Ascending aorta (tissue), 2 donors: ENCODE results near the gene MARK4. TPM values are rescaled to one million over a fixed set of nuclear protein-coding genes. Genes with fewer than 3 reads are reported as not detected.
"Not testable (repeated sequence)": the region's sequence is repeated elsewhere in the genome, so short reads cannot be mapped to it uniquely, and the experiment has no call there.

Experiments
- DNase-seq, 2 donors: peaks; one replicate each; pipeline ENCODE4 v3.0.0-alpha.2; 2019; ENCODE audit warnings: low spot score in 2 of 2
- H3K27ac ChIP-seq, 2 donors: fragments of 200-600 bp; sonication (generic); one replicate each; pipeline ENCODE4 v1.5.1; 2016 to 2017; ENCODE audit warnings: mild to moderate bottlenecking in 1 of 2
- H3K27me3 ChIP-seq: fragments of 200-600 bp; sonication (generic); one replicate; pipeline ENCODE4 v1.5.1; 2017
- H3K36me3 ChIP-seq, 2 donors: fragments of 200-600 bp; sonication (generic); one replicate each; pipeline ENCODE4 v1.5.1; 2016
- H3K4me1 ChIP-seq, 2 donors: fragments of 200-600 bp; sonication (generic); one replicate each; pipeline ENCODE4 v1.5.1; 2016 to 2017; ENCODE audit warnings: mild to moderate bottlenecking in 1 of 2
- H3K4me3 ChIP-seq, 2 donors: fragments of 200-600 bp; sonication (generic); one replicate each; pipeline ENCODE4 v1.5.1; 2016 to 2017; ENCODE audit warnings: mild to moderate bottlenecking in 1 of 2
- H3K9me3 ChIP-seq, 2 donors: fragments of 200-600 bp; sonication (generic); one replicate each; pipeline ENCODE4 v1.5.1; 2016
- intact Hi-C: fragments of 100-400 bp; cut with DNase I; formaldehyde crosslinking; loops from one replicate; pipeline ENCODE4 v1.15.1; 2023
- total RNA-seq: library from RNA; depleted of rRNA; stranded (reverse); fragments of >200 nt; gene quantifications from one replicate; pipeline ENCODE4 v1.1.0, GENCODE V29; 2016
- TF ChIP-seq, protein P1 (sequence below), 3 experiments: fragments of 200-600 bp in 2 of 3; fragments of 450-650 bp in 1 of 3; sonication (generic) in 2 of 3; IDR thresholded peaks; one replicate each; pipeline ENCODE4 v1.5.1; 2016 to 2019; ENCODE audit warnings: antibody characterized with exemption in 3 of 3, mild to moderate bottlenecking in 1 of 3, moderate library complexity in 1 of 3

The MARK4 gene
- total RNA-seq, 1 donor from 2014 or later, result 22.8 TPM

- Histone ChIP-seq H3K27me3 (peaks cover 7% of the 10 kb centered on the region), H3K27ac (no peak overlapping the region), H3K9me3 (no peaks in the 10 kb centered on the region), H3K4me1 (peaks cover 0 to 9% of the 10 kb centered on the region in 2 donors), H3K4me3 (no peak overlapping the region), H3K36me3 (no peaks in the 10 kb centered on the region)
- TF ChIP-seq, protein P1, sequence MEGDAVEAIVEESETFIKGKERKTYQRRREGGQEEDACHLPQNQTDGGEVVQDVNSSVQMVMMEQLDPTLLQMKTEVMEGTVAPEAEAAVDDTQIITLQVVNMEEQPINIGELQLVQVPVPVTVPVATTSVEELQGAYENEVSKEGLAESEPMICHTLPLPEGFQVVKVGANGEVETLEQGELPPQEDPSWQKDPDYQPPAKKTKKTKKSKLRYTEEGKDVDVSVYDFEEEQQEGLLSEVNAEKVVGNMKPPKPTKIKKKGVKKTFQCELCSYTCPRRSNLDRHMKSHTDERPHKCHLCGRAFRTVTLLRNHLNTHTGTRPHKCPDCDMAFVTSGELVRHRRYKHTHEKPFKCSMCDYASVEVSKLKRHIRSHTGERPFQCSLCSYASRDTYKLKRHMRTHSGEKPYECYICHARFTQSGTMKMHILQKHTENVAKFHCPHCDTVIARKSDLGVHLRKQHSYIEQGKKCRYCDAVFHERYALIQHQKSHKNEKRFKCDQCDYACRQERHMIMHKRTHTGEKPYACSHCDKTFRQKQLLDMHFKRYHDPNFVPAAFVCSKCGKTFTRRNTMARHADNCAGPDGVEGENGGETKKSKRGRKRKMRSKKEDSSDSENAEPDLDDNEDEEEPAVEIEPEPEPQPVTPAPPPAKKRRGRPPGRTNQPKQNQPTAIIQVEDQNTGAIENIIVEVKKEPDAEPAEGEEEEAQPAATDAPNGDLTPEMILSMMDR (IDR thresholded peaks at IDR 0.05), result no peak
- intact Hi-C loops, result no loop called here
- no peak for DNase-seq
Measured at GRCh38 chr19:45324349-45324907, 73.4 kb downstream of the MARK4 start.

- intact Hi-C loops, result no loop called here
- Histone ChIP-seq H3K27ac (no peak overlapping the region), H3K9me3 (no peaks in the 10 kb centered on the region), H3K27me3 (peaks cover 7% of the 10 kb centered on the region), H3K36me3 (no peaks in the 10 kb centered on the region), H3K4me1 (peaks cover 0 to 9% of the 10 kb centered on the region in 2 donors), H3K4me3 (no peak overlapping the region)
- no peak for DNase-seq
- TF ChIP-seq, protein P1 (IDR thresholded peaks at IDR 0.05), result no peak
Measured at GRCh38 chr19:45327404-45328143, 76.5 kb downstream of the MARK4 start.

- Histone ChIP-seq H3K27me3 (no peaks in the 10 kb centered on the region), H3K9me3 (no peaks in the 10 kb centered on the region), H3K4me1 (no peaks in the 10 kb centered on the region), H3K36me3 (no peaks in the 10 kb centered on the region), H3K4me3 (no peak overlapping the region), H3K27ac (no peak overlapping the region)
- no peak for DNase-seq
- intact Hi-C loops, result loop anchor here (10.0 kb wide), 1 partner anchor 427 kb away; the partner anchor contains the start of gene APOE
- TF ChIP-seq, protein P1 (IDR thresholded peaks at IDR 0.05), result no peak
Measured at GRCh38 chr19:45331411-45331810, 80.3 kb downstream of the MARK4 start.

DNA sequence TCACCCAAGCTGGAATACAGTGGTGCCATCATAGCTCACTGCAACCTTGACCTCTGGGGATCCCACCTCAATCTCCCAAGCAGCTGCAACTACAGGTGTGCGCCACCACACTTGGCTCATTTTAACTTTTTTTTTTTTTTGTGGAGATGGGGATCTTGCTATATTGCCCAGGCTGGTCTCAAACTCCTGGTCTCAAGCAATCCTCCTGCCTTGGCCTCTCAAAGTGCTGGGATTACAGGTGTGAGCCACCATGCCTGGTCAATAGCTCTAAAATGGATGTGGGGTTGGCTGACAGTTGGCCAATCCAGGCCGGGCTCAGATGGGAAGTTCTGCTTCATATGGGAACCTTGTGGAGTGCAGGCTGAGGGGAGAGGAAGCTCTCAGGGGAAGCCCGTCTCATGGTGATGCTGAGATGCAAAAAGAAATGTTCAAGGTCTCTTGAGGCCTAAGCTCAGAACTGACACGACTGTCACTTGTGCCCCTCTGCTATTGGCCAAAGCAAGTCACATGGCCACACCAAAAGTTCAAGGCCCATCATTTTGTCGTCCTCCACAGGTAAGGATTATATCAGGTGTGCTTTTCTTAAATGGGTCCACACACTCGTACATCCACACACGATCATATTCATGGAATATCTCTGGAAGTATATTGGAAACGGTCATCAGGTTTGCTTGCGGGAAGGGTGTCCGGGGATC is 82.7 kb downstream of the MARK4 start:
- no peaks in the 10 kb centered on the region for H3K36me3 ChIP-seq
- TF ChIP-seq, protein P1 (IDR thresholded peaks at IDR 0.05), result no peak
- H3K27ac ChIP-seq, result no peak overlapping the region
- H3K27me3 ChIP-seq, result no peaks in the 10 kb centered on the region
- no peaks in the 10 kb centered on the region for H3K9me3 ChIP-seq
- no peaks in the 10 kb centered on the region for H3K4me1 ChIP-seq
- no peak overlapping the region for H3K4me3 ChIP-seq
- no peak for DNase-seq
- intact Hi-C loops, result loop anchor here (10.0 kb wide), 1 partner anchor 429 kb away; the partner anchor contains the start of gene APOE

- not testable (repeated sequence) for H3K36me3 ChIP-seq, H3K4me1 ChIP-seq, H3K27ac ChIP-seq, H3K4me3 ChIP-seq, DNase-seq, H3K27me3 ChIP-seq, H3K9me3 ChIP-seq
- intact Hi-C loops, result loop anchor here (10.0 kb wide), 1 partner anchor 430 kb away; the partner anchor contains the start of gene APOE
Measured at GRCh38 chr19:45334881-45335280, 83.8 kb downstream of the MARK4 start.
